LoVo (cell line): ENCODE measurements around the gene NPC1.
"Not testable (repeated sequence)": the region's sequence is repeated elsewhere in the genome, so short reads cannot be mapped to it uniquely, and the experiment has no call there.

Experiments used
- DNase-seq: peaks from one replicate; pipeline ENCODE4 v3.0.0-alpha.2; 2016; ENCODE audit warnings: low spot score

Gene NPC1

GRCh38 chr18:23609390-23610023, 23.2 kb upstream of the NPC1 start:
- peak; percentile 58 for DNase-seq

- DNase-seq: no peak
Observed at GRCh38 chr18:23608211-23608610, 21.9 kb upstream of the NPC1 start.

- no peak for DNase-seq
Observed at GRCh38 chr18:23605941-23606340, 19.6 kb upstream of the NPC1 start.

DNA sequence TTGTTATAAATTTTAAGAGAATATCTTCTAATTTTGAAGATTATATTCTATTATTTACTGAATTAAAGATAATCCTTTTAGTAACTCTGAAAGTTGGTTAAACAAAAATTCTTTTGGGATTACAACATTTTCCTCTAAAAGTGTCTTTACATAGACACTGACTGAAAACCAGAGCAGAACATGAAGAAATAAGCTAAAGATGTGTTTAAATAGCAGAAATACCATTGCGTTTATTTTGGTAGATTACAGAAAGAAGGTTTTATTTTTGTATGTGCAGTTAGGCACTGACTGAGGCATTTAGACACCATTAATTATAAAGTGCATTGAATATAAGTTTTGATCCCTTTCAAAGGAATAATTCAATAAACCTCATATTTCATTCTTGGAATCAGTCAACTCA, 13.5 kb upstream of the NPC1 start:
- DNase-seq: no peak

DNA sequence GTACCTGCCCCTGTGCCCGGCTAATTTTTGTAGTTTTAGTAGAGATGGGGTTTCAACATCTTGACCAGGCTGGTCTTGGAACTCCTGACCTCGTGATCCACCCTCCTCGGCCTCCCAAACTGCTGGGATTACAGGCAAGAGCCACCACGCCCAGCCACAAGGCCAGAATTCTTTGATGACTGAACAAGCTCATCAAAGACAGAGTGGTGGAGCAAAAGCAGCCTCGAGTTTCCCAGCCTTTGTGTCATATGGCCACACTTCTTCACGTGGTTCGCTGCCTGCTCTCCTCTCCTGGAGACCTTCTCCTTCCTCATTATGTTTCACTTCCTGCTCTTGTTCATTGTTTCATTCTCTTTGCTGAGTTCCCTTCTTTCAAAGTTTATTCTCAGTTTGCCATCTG, 9.9 kb upstream of the NPC1 start:
- DNase-seq: no peak

- no peak for DNase-seq
Observed at GRCh38 chr18:23595591-23595990, 9.3 kb upstream of the NPC1 start.

- no peak for DNase-seq
Observed at GRCh38 chr18:23593720-23594119, 7.4 kb upstream of the NPC1 start.

- DNase-seq: no peak
Observed at GRCh38 chr18:23592911-23593310, 6.6 kb upstream of the NPC1 start.

DNA sequence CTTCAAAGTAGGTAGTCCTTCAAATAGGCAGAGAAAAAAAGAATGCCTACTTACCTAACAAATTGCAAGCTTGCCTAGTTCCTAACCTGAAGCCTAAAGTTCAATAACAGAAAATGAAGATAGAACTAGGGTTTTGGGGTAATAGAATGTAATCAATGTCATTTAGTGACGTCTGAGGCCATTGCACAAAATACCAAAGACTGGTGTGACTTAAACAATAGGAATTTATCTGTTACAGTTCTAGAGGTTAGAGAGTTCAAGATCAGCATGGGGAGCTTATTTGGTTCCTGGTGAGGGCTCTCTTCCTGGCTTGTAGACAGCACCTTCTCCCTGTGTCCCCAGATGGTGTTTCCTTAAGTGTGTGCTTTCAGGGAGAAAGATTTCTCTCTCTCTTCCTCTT, 4.7 kb upstream of the NPC1 start:
- no peak for DNase-seq

DNA sequence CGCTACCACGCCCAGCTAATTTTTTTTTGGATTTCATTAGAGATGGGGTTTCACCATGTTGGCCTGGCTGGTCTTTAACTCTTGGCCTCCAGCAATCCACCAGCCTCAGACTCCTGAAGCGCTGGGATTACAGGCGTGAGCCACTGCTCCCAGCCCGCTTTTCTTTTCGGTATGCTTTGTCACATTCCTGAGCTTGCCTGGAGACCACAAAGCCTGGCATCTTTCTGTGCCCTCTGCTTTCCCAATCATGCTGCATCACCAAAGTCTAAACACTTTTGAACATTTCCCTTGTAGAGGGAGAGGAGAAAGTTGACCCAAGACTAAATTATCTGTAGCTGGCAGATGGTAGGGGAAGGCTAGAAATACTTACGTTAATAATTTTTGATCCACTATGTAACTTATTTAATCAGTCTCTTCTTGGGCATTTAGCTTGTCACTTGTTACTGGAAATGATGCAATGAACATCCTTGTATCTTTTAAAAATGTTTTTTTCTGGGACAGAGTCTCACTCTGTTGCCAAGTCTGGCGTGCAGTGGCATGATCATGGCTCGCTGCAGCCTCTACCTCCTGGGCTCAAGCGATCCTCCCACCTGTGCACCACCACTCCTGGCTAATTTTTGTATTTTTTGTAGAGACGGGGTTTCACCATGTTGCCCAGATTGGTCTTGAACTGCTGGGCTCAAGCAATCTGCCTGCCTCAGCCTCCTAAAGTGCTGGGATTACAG, 2.7 kb upstream of the NPC1 start:
- no peak for DNase-seq

- peak; percentile 22 for DNase-seq
Observed at GRCh38 chr18:23587220-23587642, 925 bp upstream of the NPC1 start.

DNA sequence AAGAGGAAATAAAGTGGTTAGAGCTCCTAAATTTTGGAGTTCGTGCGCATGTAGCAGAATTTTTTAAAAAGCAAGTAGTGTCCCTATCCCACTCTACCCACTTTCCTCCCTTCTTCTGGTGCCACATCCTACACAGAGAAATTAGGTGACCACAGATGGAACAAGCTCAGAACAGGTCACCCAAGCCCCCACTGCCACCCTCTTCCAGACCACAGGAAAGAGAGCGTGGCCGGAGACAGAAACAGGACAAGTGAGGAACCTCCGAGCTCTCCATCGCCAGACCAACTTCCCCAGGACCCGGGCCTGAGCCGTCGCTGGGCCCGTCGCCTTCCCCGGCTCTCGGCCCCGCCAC, 433 bp downstream of the NPC1 start:
- DNase-seq: no peak

DNA sequence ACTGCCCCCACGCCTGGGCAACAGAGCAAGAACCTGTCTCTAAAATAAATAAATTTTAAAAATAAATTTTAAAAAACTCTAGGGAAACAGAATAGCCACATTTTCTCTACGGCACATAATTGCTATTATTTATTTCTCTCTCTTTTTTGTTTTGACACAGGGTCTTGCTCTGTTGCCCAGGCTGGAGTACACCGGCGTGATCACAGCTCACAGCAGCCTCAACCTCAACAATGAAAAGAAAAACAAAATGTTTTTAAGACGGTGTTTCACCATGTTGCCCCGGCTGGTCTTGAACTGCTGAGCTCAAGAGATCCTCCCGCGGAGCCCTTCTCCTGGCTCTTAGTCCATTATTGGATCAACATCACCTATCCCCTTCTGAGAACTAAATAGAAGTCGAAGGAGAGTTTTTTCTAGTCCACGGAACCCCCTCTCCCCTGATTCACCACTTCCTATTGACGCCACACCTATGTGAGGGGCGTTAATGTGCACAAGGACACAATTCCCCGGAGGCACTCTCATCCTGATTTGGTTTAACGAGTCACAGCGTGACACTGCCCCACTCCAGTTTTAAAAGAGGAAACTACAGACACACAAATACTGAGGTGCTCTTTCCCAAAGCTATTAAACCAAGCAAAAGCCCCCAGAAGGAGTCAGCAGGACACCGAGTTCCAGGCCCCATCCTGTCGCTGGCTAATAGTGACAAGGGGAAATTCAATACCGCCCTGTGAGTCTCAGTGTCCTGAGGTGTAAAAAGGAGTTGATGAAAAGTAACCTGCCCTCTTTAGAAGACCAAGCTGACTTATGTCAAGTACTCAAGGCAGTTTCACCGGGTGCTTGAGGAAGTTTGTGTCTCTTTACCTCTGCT, 1.1 kb downstream of the NPC1 start:
- DNase-seq: peak; percentile 54

DNA sequence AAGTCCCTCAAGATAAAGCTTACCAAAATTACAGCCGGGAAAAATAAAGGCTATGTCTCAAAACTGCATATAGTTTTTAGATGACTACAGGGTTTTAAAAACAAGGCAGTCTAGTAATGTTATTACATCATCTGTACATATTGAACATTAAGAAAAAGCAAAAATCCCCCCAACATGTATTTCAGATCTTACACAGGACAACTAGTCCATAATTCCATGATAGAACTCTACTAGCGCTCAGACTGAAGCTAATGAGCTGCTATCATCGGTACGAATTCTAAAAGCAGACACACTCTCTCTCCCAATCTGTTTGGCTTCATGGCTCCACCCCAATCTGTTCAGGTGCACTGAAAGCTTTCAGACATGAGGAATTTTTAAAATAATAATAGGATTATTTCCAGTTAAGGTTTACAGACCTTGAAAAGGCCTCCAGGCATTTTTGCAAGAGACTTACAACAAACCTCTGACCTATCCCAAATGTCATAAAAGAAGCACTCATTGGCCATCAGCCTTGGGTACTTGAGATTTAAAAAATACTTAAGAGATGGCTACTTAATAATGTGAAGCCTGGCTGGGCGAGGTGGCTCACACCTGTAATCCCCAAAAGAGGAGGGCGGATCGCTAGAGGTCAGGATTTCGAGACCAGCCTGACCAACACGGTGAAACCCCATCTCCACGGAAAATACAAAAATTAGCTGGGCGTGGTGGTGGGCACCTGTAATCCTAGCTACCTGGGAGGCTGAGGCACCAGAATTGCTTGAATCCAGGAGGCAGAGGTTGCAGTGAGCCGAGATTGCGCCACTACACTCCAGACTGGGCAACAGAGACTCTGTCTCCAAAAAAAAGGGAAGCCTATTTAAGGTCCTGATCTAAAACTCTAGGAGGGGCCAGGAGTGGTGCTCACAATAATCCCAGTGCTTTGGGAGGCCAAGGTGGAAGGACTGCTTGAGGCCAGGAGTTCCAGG, 2.0 kb downstream of the NPC1 start:
- DNase-seq: no peak

GRCh38 chr18:23583071-23583865, 3.0 kb downstream of the NPC1 start:
- DNase-seq: no peak

- no peak for DNase-seq
Observed at GRCh38 chr18:23580677-23581367, 5.5 kb downstream of the NPC1 start.

- DNase-seq: no peak
Observed at GRCh38 chr18:23578891-23579653, 7.2 kb downstream of the NPC1 start.

- DNase-seq: no peak
Observed at GRCh38 chr18:23578067-23578701, 8.1 kb downstream of the NPC1 start.

DNA sequence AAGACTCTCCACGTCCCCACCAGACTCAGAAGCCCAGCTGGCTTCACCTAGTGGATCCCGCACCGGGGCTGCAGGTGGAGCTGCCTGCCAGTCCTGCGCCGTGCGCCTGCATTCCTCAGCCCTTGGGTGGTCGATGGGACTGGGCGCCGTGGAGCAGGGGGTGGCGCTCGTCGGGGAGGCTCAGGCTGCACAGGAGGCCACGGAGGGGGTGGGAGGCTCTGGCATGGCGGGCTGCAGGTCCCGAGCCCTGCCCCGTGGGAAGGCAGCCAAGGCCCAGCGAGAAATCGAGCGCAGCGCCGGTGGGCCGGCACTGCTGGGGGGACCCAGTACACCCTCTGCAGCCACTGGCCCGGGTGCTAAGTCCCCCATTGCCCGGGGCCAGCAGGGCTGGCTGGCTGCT, 8.8 kb downstream of the NPC1 start:
- DNase-seq: not testable (repeated sequence)
